A673 (cell line): Measurements from ENCODE around the gene CKS2. TPM values are rescaled to one million over a fixed set of nuclear protein-coding genes. Genes with fewer than 3 reads are reported as not detected.
"Not testable (repeated sequence)": the region's sequence is repeated elsewhere in the genome, so short reads cannot be mapped to it uniquely, and the experiment has no call there.

Source experiments
- BruUV-seq: library from RNA; stranded (reverse); fragments of 400-500 nt; replicated peaks from 2 replicates; lab custom pipeline; 2021; lab: Mats Ljungman, UMichigan
- CTCF ChIA-PET: fragments of 300-600 bp; sonication (Branson Sonifier 250); formaldehyde crosslinking; loops from one replicate; lab custom pipeline; 2022; ENCODE audit warnings: antibody characterized with exemption; lab: Charles Lee
- POLR2A ChIA-PET: fragments of 300-600 bp; sonication (Branson Sonifier 250); formaldehyde crosslinking; loops from one replicate; lab custom pipeline; 2022; ENCODE audit warnings: antibody characterized with exemption; ENCODE audit not compliant: low non-redundant PET; lab: Charles Lee
- DNase-seq: peaks from one replicate; pipeline ENCODE4 v3.0.0-alpha.2; 2015; ENCODE audit warnings: low spot score
- H3K27ac ChIP-seq: fragments of 200-600 bp; sonication (generic); 2 replicates; pipeline ENCODE4 v1.5.1; 2016; ENCODE audit warnings: mixed run types, low read depth, mild to moderate bottlenecking, mixed read lengths, antibody characterized with exemption, low read length; ENCODE audit not compliant: poor library complexity, severe bottlenecking
- H3K27me3 ChIP-seq: fragments of 200-600 bp; sonication (generic); replicated peaks from 2 replicates; pipeline ENCODE4 v1.6.1; 2017; ENCODE audit warnings: mixed run types, low read depth, mild to moderate bottlenecking, mixed read lengths, antibody characterized with exemption, low read length; ENCODE audit not compliant: insufficient read depth, poor library complexity
- H3K36me3 ChIP-seq: fragments of 200-600 bp; sonication (generic); 2 replicates; pipeline ENCODE4 v1.6.1; 2016; ENCODE audit warnings: mixed run types, mild to moderate bottlenecking, mixed read lengths, antibody characterized with exemption, low read length; ENCODE audit not compliant: insufficient read depth, poor library complexity, severe bottlenecking
- H3K4me1 ChIP-seq: fragments of 200-600 bp; sonication (generic); 2 replicates; pipeline ENCODE4 v1.6.1; 2017; ENCODE audit warnings: mixed run types, mild to moderate bottlenecking, mixed read lengths, antibody characterized with exemption, low read length; ENCODE audit not compliant: insufficient read depth, poor library complexity, severe bottlenecking
- H3K4me3 ChIP-seq: fragments of 200-600 bp; sonication (generic); 2 replicates; pipeline ENCODE4 v1.5.1; 2016; ENCODE audit warnings: low read depth, mixed run types, mild to moderate bottlenecking, mixed read lengths, low read length; ENCODE audit not compliant: poor library complexity, severe bottlenecking
- H3K9me3 ChIP-seq: fragments of 200-600 bp; sonication (generic); 2 replicates; pipeline ENCODE4 v1.6.1; 2016; ENCODE audit warnings: mixed run types, low read depth, mild to moderate bottlenecking, mixed read lengths, antibody characterized with exemption, low read length; ENCODE audit not compliant: poor library complexity, severe bottlenecking
- EZH2 ChIP-seq: fragments of 200-600 bp; sonication (generic); IDR thresholded peaks from 2 replicates; pipeline ENCODE4 v1.6.1; 2017; ENCODE audit warnings: borderline replicate concordance, low read depth, mild to moderate bottlenecking, mixed read lengths, antibody characterized with exemption, low read length; ENCODE audit not compliant: poor library complexity, severe bottlenecking
- intact Hi-C: fragments of 100-400 bp; cut with micrococcal nuclease; formaldehyde crosslinking; loops from one replicate; pipeline ENCODE4 v1.10.0; 2022; ENCODE audit not compliant: unreplicated experiment
- total RNA-seq: library from RNA; stranded (reverse); gene quantifications from 2 replicates; pipeline ENCODE4 v1.2.3, GENCODE V29; 2021
- TF ChIP-seq, protein P1 (sequence below): fragments of 300-800, 200-600 bp; sonication (generic); conservative IDR thresholded peaks from 2 replicates; pipeline ENCODE4 v1.5.1; 2017; ENCODE audit warnings: low read depth, mild to moderate bottlenecking, antibody characterized with exemption, low read length, moderate library complexity, mixed read lengths

The CKS2 gene
- total RNA-seq, 1 experiment from 2014 or later = 344 TPM

DNA sequence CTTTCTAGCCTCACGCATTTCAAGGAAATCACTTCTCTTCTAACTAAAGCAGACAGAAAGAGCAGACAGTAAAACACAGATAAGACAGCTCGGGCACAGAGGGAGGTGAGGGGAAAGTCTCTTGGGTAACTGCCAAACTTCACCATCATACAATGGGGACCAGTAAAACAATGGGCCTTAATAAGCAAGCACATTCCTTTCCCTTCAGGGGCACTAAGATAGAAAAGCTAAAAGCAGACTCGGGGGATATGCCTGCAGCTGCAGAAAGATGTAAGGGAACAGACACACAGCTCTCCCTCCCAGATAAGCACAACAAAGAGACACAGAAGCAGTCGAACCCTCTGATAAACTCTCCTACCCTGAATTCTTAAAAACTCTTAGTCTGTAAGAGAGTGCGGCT lies 15.6 kb upstream of the CKS2 start:
- no peak for TF ChIP-seq EZH2
- TF ChIP-seq, protein P1, sequence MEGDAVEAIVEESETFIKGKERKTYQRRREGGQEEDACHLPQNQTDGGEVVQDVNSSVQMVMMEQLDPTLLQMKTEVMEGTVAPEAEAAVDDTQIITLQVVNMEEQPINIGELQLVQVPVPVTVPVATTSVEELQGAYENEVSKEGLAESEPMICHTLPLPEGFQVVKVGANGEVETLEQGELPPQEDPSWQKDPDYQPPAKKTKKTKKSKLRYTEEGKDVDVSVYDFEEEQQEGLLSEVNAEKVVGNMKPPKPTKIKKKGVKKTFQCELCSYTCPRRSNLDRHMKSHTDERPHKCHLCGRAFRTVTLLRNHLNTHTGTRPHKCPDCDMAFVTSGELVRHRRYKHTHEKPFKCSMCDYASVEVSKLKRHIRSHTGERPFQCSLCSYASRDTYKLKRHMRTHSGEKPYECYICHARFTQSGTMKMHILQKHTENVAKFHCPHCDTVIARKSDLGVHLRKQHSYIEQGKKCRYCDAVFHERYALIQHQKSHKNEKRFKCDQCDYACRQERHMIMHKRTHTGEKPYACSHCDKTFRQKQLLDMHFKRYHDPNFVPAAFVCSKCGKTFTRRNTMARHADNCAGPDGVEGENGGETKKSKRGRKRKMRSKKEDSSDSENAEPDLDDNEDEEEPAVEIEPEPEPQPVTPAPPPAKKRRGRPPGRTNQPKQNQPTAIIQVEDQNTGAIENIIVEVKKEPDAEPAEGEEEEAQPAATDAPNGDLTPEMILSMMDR = no peak
- BruUV-seq = no TSS peak
- DNase-seq = peak; percentile 36
- Histone ChIP-seq H3K27me3 (no peaks in the 10 kb centered on the region), H3K4me1 (no peaks in the 10 kb centered on the region), H3K36me3 (no peaks in the 10 kb centered on the region), H3K9me3 (peaks cover 5% of the 10 kb centered on the region), H3K4me3 (no peak overlapping the region), H3K27ac (no peak overlapping the region)
- intact Hi-C loops = no loop called here
- POLR2A ChIA-PET = no interaction called here
- CTCF ChIA-PET = no interaction called here

DNA sequence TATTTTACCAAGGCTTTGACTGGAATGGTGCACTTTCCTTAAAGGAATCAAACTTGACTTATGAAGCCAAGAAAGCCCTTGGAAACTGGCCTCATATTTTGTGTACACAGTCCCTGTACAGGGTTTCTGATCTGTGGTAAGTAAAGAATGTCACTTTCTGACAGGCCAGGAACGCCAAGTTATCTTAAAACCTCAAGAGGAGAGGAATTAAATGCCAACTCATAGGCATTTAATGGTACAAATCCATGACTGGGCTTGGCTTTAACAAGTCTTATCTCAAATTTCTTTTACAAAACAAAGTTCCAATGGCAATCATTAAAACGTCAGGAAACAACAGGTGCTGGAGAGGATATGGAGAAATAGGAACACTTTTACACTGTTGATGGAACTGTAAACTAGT lies 9.0 kb upstream of the CKS2 start:
- CTCF ChIA-PET, DNase-seq, H3K4me1 ChIP-seq, H3K36me3 ChIP-seq, intact Hi-C loops, H3K9me3 ChIP-seq, H3K4me3 ChIP-seq, H3K27ac ChIP-seq, BruUV-seq, POLR2A ChIA-PET, H3K27me3 ChIP-seq: not testable (repeated sequence)

DNA sequence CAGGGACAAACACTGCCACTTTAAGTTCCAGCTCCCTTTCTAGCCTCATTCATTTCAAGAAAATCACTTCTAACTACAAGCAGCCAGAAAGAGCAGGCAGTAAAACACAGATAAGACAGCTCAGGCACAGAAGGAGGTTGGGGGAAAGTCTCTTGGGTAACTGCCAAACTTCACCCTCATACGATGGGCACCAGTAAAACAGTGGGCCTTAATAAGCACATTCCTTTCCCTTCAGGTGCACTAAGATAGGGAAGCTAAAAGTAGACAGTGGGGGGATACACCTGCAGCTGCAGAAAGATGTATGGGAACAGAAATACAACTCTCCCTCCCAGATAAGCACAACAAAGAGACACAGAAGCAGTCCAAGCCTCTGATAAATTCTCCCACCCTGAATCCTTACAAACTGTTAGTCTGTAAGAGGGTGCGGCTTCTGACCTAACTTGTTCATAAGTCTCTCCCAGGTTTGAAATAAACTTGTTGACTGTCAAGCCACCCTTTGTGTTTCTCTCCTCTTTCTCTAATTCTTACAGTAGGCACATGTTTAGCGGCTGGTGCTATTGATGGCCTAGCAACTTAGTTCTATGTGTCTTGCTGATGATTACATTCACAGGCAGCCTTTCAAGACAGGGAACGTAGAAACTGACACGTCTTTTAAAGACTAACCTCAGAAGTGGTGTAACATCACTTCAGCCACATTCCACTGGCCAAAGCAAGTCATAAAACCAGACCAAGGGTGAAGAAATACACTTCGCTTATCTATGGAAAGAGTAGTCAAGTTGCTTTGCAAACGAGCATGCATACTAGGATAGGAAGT lies 6.8 kb upstream of the CKS2 start:
- BruUV-seq = no TSS peak
- no peak for TF ChIP-seq EZH2
- TF ChIP-seq, protein P1 = no peak
- no peaks in the 10 kb centered on the region for H3K4me1 ChIP-seq
- no peak overlapping the region for H3K27ac ChIP-seq
- DNase-seq = no peak
- H3K4me3 ChIP-seq = no peak overlapping the region
- no peaks in the 10 kb centered on the region for H3K9me3 ChIP-seq
- POLR2A ChIA-PET = no interaction called here
- CTCF ChIA-PET = no interaction called here
- no peaks in the 10 kb centered on the region for H3K36me3 ChIP-seq
- no peaks in the 10 kb centered on the region for H3K27me3 ChIP-seq
- intact Hi-C loops = no loop called here

DNA sequence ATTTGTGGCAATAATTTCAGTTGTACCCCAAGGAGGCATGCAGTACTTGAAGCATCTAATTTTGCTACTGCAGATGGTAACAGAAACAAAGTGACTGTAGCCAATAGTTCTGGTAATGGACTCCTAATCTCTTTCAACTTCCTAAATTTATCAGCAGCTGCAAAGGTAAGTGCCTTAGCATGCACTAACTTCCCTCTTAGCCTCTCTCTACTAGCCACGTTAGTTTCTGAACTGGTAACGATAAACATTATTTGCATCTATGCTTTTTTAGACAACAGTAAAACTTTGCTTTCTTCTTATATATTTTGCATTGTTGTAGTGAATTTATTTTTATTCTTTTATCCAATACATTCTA lies 6.2 kb upstream of the CKS2 start:
- H3K4me3 ChIP-seq = no peak overlapping the region
- no peaks in the 10 kb centered on the region for H3K9me3 ChIP-seq
- POLR2A ChIA-PET = no interaction called here
- H3K27ac ChIP-seq = no peak overlapping the region
- H3K27me3 ChIP-seq = no peaks in the 10 kb centered on the region
- CTCF ChIA-PET = no interaction called here
- no peaks in the 10 kb centered on the region for H3K36me3 ChIP-seq
- BruUV-seq = no TSS peak
- intact Hi-C loops = no loop called here
- no peak for DNase-seq
- TF ChIP-seq EZH2 = no peak
- TF ChIP-seq, protein P1 = no peak
- peaks cover 5% of the 10 kb centered on the region for H3K4me1 ChIP-seq
